Measurements from ENCODE around the gene TIMM22.

GRCh38 chr17:968812-969730 is 27.9 kb upstream of the TIMM22 start:
- no peak for TF ChIP-seq POLR2AphosphoS5 (IDR thresholded peaks at IDR 0.05; ENCODE audit: borderline replicate concordance, low read depth, low read length)
- TF ChIP-seq EZH2 (IDR thresholded peaks at IDR 0.05) = no peak
- TF ChIP-seq FOXP2 (optimal IDR thresholded peaks at IDR 0.05; ENCODE audit: control extremely low read depth, extremely low read length, insufficient read depth) = no peak
